WTC11 (cell line): ENCODE results near the gene CMTM7. TPM values are rescaled to one million over a fixed set of nuclear protein-coding genes. Genes with fewer than 3 reads are reported as not detected.

ENCODE experiments used
- ATAC-seq: fragments of 200-7000 bp; cut with Tn5 transposase; 2 replicates; pipeline ENCODE4 v1.10.0; 2021; ENCODE audit warnings: mild to moderate bottlenecking, moderate library complexity
- CTCF ChIA-PET: fragments of 300-600 bp; sonication (Branson Sonifier 250); formaldehyde crosslinking; loops from one replicate; lab custom pipeline; 2021; ENCODE audit warnings: antibody characterized with exemption; lab: Charles Lee
- POLR2A ChIA-PET: fragments of 350-600 bp; sonication (Branson Sonifier 250); formaldehyde crosslinking; loops from one replicate; lab custom pipeline; 2021; ENCODE audit warnings: antibody characterized with exemption; lab: Charles Lee
- DNase-seq: peaks from one replicate; pipeline ENCODE4 v3.0.0; 2021; ENCODE audit warnings: low spot score
- H3K27ac Mint-ChIP-seq: 2 replicates; pipeline ENCODE4 v1.8.0; 2021; ENCODE audit warnings: mixed read lengths
- H3K27me3 Mint-ChIP-seq: 2 replicates; pipeline ENCODE4 v1.8.0; 2021; ENCODE audit warnings: low read depth, mild to moderate bottlenecking, moderate library complexity, mixed read lengths
- H3K36me3 Mint-ChIP-seq: 2 replicates; pipeline ENCODE4 v1.8.0; 2021; ENCODE audit warnings: mixed read lengths
- H3K4me1 Mint-ChIP-seq: 2 replicates; pipeline ENCODE4 v1.8.0; 2022; ENCODE audit warnings: mixed read lengths
- H3K4me3 Mint-ChIP-seq: 2 replicates; pipeline ENCODE4 v1.8.0; 2021; ENCODE audit warnings: mild to moderate bottlenecking, moderate library complexity, mixed read lengths
- H3K9me3 Mint-ChIP-seq: 2 replicates; pipeline ENCODE4 v1.8.0; 2021; ENCODE audit warnings: mixed read lengths
- AR ChIP-seq: fragments of 250-450 bp; sonication (Bioruptor Pico); IDR thresholded peaks from 2 replicates; pipeline ENCODE4 v1.9.0; 2021; ENCODE audit warnings: mild to moderate bottlenecking
- ATF1 ChIP-seq: sonication (generic); formaldehyde crosslinking; IDR thresholded peaks from 2 replicates; pipeline ENCODE4 v1.8.1; 2023; ENCODE audit warnings: mild to moderate bottlenecking, moderate library complexity, missing genetic modification reagents
- ATF6 ChIP-seq: sonication (generic); formaldehyde crosslinking; IDR thresholded peaks from 2 replicates; pipeline ENCODE4 v1.8.1; 2023; ENCODE audit warnings: mild to moderate bottlenecking, missing genetic modification reagents
- FOXK1 ChIP-seq: sonication (generic); formaldehyde crosslinking; IDR thresholded peaks from 2 replicates; pipeline ENCODE4 v1.8.0; 2022; ENCODE audit warnings: mild to moderate bottlenecking, moderate library complexity, missing genetic modification reagents
- FOXP1 ChIP-seq: sonication (generic); formaldehyde crosslinking; IDR thresholded peaks from 2 replicates; pipeline ENCODE4 v1.8.0; 2022; ENCODE audit warnings: missing genetic modification reagents, mild to moderate bottlenecking, moderate library complexity, borderline replicate concordance
- GABPB1 ChIP-seq: sonication (generic); formaldehyde crosslinking; IDR thresholded peaks from 2 replicates; pipeline ENCODE4 v1.8.1; 2023; ENCODE audit warnings: mild to moderate bottlenecking, missing genetic modification reagents
- IRF1 ChIP-seq: sonication (generic); formaldehyde crosslinking; IDR thresholded peaks from 2 replicates; pipeline ENCODE4 v1.8.0; 2023; ENCODE audit warnings: missing genetic modification reagents
- ZBTB21 ChIP-seq: sonication (generic); formaldehyde crosslinking; IDR thresholded peaks from 2 replicates; pipeline ENCODE4 v1.8.1; 2023; ENCODE audit warnings: mild to moderate bottlenecking, missing genetic modification reagents, borderline replicate concordance
- ZBTB43 ChIP-seq: sonication (generic); formaldehyde crosslinking; IDR thresholded peaks from 2 replicates; pipeline ENCODE4 v1.8.1; 2023; ENCODE audit warnings: mild to moderate bottlenecking, missing genetic modification reagents
- ZNF423 ChIP-seq: fragments of 250-450 bp; sonication (Bioruptor Pico); IDR thresholded peaks from 2 replicates; pipeline ENCODE4 v2.1.2; 2022; ENCODE audit warnings: mild to moderate bottlenecking, moderate library complexity
- ZNF512 ChIP-seq: sonication (generic); formaldehyde crosslinking; IDR thresholded peaks from 2 replicates; pipeline ENCODE4 v1.8.1; 2022; ENCODE audit warnings: missing genetic modification reagents, borderline replicate concordance
- ZNF671 ChIP-seq: fragments of 250-450 bp; sonication (Bioruptor Pico); IDR thresholded peaks from 2 replicates; pipeline ENCODE4 v1.8.0; 2021; ENCODE audit warnings: mild to moderate bottlenecking
- total RNA-seq: library from RNA; stranded (reverse); gene quantifications from 3 replicates; pipeline ENCODE4 v1.2.3, GENCODE V29; 2021
- TF ChIP-seq, protein P1 (sequence below): sonication (generic); formaldehyde crosslinking; IDR thresholded peaks from 2 replicates; pipeline ENCODE4 v1.8.0; 2023; ENCODE audit warnings: mild to moderate bottlenecking, missing genetic modification reagents
- TF ChIP-seq, protein P2 (sequence below): sonication (generic); formaldehyde crosslinking; IDR thresholded peaks from 2 replicates; pipeline ENCODE4 v1.8.0; 2022; ENCODE audit warnings: mild to moderate bottlenecking, missing genetic modification reagents
- TF ChIP-seq, protein P3 (sequence below): sonication (generic); formaldehyde crosslinking; IDR thresholded peaks from 2 replicates; pipeline ENCODE4 v1.8.0; 2023; ENCODE audit warnings: missing genetic modification reagents, mild to moderate bottlenecking, borderline replicate concordance
- TF ChIP-seq, protein P4 (sequence below): sonication (generic); formaldehyde crosslinking; IDR thresholded peaks from 2 replicates; pipeline ENCODE4 v1.8.1; 2023; ENCODE audit warnings: mild to moderate bottlenecking, moderate library complexity, missing genetic modification reagents

The CMTM7 gene
- total RNA-seq, 1 experiment from 2014 or later: 23.4 TPM

GRCh38 chr3:32428092-32429068, 36.7 kb downstream of the CMTM7 start:
- Mint-ChIP-seq H3K4me3 (no peak overlapping the region), H3K27me3 (no peaks in the 10 kb centered on the region), H3K4me1 (0 out of 2 replicates have a peak, but pooled peaks cover 2% of the 10 kb centered on the region), H3K36me3 (no peaks in the 10 kb centered on the region), H3K27ac (peak overlapping the region; percentile 35; the same call in 1 of the 2 replicates), H3K9me3 (no peaks in the 10 kb centered on the region)
- ChIA-PET CTCF (interaction anchor here (1.5 kb wide), 1 partner anchor 39 kb away, joined by 5 read pairs; no protein-coding TSS in a partner anchor), POLR2A (interaction anchor here (0.6 kb wide), 1 partner anchor 57 kb away, joined by 3 read pairs; no protein-coding TSS in a partner anchor)
- peak; percentile 48 for ATAC-seq
- TF ChIP-seq ATF1 (CRISPR knock-in tag) (no peak), ZNF423 (CRISPR knock-in tag) (no peak), AR (CRISPR knock-in tag) (no peak), ZNF671 (CRISPR knock-in tag) (no peak), FOXK1 (CRISPR knock-in tag) (no peak), ZNF512 (no peak), ATF6 (CRISPR knock-in tag) (no peak), IRF1 (CRISPR knock-in tag) (no peak), ZBTB21 (CRISPR knock-in tag) (no peak), FOXP1 (no peak), GABPB1 (CRISPR knock-in tag) (no peak), ZBTB43 (no peak)
- TF ChIP-seq, protein P1, sequence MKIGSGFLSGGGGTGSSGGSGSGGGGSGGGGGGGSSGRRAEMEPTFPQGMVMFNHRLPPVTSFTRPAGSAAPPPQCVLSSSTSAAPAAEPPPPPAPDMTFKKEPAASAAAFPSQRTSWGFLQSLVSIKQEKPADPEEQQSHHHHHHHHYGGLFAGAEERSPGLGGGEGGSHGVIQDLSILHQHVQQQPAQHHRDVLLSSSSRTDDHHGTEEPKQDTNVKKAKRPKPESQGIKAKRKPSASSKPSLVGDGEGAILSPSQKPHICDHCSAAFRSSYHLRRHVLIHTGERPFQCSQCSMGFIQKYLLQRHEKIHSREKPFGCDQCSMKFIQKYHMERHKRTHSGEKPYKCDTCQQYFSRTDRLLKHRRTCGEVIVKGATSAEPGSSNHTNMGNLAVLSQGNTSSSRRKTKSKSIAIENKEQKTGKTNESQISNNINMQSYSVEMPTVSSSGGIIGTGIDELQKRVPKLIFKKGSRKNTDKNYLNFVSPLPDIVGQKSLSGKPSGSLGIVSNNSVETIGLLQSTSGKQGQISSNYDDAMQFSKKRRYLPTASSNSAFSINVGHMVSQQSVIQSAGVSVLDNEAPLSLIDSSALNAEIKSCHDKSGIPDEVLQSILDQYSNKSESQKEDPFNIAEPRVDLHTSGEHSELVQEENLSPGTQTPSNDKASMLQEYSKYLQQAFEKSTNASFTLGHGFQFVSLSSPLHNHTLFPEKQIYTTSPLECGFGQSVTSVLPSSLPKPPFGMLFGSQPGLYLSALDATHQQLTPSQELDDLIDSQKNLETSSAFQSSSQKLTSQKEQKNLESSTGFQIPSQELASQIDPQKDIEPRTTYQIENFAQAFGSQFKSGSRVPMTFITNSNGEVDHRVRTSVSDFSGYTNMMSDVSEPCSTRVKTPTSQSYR (CRISPR knock-in tag): no peak
- TF ChIP-seq, protein P2, sequence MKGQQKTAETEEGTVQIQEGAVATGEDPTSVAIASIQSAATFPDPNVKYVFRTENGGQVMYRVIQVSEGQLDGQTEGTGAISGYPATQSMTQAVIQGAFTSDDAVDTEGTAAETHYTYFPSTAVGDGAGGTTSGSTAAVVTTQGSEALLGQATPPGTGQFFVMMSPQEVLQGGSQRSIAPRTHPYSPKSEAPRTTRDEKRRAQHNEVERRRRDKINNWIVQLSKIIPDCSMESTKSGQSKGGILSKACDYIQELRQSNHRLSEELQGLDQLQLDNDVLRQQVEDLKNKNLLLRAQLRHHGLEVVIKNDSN: no peak
- TF ChIP-seq, protein P3, sequence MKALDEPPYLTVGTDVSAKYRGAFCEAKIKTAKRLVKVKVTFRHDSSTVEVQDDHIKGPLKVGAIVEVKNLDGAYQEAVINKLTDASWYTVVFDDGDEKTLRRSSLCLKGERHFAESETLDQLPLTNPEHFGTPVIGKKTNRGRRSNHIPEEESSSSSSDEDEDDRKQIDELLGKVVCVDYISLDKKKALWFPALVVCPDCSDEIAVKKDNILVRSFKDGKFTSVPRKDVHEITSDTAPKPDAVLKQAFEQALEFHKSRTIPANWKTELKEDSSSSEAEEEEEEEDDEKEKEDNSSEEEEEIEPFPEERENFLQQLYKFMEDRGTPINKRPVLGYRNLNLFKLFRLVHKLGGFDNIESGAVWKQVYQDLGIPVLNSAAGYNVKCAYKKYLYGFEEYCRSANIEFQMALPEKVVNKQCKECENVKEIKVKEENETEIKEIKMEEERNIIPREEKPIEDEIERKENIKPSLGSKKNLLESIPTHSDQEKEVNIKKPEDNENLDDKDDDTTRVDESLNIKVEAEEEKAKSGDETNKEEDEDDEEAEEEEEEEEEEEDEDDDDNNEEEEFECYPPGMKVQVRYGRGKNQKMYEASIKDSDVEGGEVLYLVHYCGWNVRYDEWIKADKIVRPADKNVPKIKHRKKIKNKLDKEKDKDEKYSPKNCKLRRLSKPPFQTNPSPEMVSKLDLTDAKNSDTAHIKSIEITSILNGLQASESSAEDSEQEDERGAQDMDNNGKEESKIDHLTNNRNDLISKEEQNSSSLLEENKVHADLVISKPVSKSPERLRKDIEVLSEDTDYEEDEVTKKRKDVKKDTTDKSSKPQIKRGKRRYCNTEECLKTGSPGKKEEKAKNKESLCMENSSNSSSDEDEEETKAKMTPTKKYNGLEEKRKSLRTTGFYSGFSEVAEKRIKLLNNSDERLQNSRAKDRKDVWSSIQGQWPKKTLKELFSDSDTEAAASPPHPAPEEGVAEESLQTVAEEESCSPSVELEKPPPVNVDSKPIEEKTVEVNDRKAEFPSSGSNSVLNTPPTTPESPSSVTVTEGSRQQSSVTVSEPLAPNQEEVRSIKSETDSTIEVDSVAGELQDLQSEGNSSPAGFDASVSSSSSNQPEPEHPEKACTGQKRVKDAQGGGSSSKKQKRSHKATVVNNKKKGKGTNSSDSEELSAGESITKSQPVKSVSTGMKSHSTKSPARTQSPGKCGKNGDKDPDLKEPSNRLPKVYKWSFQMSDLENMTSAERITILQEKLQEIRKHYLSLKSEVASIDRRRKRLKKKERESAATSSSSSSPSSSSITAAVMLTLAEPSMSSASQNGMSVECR (CRISPR knock-in tag): no peak
- TF ChIP-seq, protein P4, sequence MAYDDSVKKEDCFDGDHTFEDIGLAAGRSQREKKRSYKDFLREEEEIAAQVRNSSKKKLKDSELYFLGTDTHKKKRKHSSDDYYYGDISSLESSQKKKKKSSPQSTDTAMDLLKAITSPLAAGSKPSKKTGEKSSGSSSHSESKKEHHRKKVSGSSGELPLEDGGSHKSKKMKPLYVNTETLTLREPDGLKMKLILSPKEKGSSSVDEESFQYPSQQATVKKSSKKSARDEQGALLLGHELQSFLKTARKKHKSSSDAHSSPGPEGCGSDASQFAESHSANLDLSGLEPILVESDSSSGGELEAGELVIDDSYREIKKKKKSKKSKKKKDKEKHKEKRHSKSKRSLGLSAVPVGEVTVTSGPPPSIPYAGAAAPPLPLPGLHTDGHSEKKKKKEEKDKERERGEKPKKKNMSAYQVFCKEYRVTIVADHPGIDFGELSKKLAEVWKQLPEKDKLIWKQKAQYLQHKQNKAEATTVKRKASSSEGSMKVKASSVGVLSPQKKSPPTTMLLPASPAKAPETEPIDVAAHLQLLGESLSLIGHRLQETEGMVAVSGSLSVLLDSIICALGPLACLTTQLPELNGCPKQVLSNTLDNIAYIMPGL: no peak
- no peak for DNase-seq
